H1 (cell line): ENCODE measurements around the gene FBLN2. TPM values are rescaled to one million over a fixed set of nuclear protein-coding genes. Genes with fewer than 3 reads are reported as not detected.

ENCODE experiments used
- CTCF ChIA-PET: fragments of 300-600 bp; sonication (Branson Sonifier 250); formaldehyde crosslinking; loops from one replicate; lab custom pipeline; 2021; ENCODE audit not compliant: partially characterized antibody; lab: Charles Lee
- POLR2A ChIA-PET: fragments of 300-600 bp; sonication (Branson Sonifier 250); formaldehyde crosslinking; loops from one replicate; lab custom pipeline; 2021; ENCODE audit warnings: inconsistent platforms; ENCODE audit not compliant: partially characterized antibody; lab: Charles Lee
- DNase-seq, 2 experiments: peaks; one replicate each; pipeline versions ENCODE4 v3.0.0 to v3.0.0-alpha.2; 2010 to 2022; ENCODE audit warnings: low spot score in 2 of 2, low read depth in 1 of 2, mixed read lengths in 1 of 2
- FAIRE-seq: peaks from 2 replicates; lab custom pipeline; 2011; peaks lifted over from hg19 to GRCh38; lab: Jason Lieb, UNC
- H2AFZ ChIP-seq: 2 replicates; pipeline ENCODE4 v1.8.1; 2012; ENCODE audit warnings: low read length, inconsistent platforms
- H2AK5ac ChIP-seq: 2 replicates; pipeline ENCODE4 v1.6.1; 2013; ENCODE audit warnings: low read depth, low read length
- H2BK120ac ChIP-seq: replicated peaks from 2 replicates; pipeline ENCODE3; 2013; ENCODE audit warnings: low read depth, low read length, inconsistent platforms
- H2BK12ac ChIP-seq: 2 replicates; pipeline ENCODE4 v1.6.1; 2013; ENCODE audit warnings: low read depth, low read length
- H2BK15ac ChIP-seq: 2 replicates; pipeline ENCODE4 v1.6.1; 2013; ENCODE audit warnings: low read length
- H2BK20ac ChIP-seq: 2 replicates; pipeline ENCODE4 v1.6.1; 2013; ENCODE audit warnings: low read length
- H2BK5ac ChIP-seq: 2 replicates; pipeline ENCODE4 v1.6.1; 2013; ENCODE audit warnings: low read depth, low read length
- H3K14ac ChIP-seq: 2 replicates; pipeline ENCODE4 v1.6.1; 2013; ENCODE audit warnings: inconsistent platforms; ENCODE audit not compliant: insufficient read length
- H3K18ac ChIP-seq: 2 replicates; pipeline ENCODE4 v1.6.1; 2013; ENCODE audit warnings: low read length; ENCODE audit errors: extremely low read depth
- H3K23ac ChIP-seq: 2 replicates; pipeline ENCODE4 v1.6.1; 2013; ENCODE audit warnings: inconsistent platforms; ENCODE audit not compliant: insufficient read length
- H3K23me2 ChIP-seq: 2 replicates; pipeline ENCODE4 v1.6.1; 2013; ENCODE audit warnings: low read depth, low read length
- H3K27ac ChIP-seq: 2 replicates; pipeline ENCODE4 v1.6.1; 2011; ENCODE audit warnings: low read depth, low read length, inconsistent platforms
- H3K27me3 ChIP-seq, 4 experiments: replicated peaks in 1 of 4; 1 replicate in 1 of 4; 2 replicates in 3 of 4; pipeline versions ENCODE4 v1.6.1 to v1.8.1; 2011 to 2013; ENCODE audit warnings: low read length in 3 of 4, mild to moderate bottlenecking in 3 of 4, inconsistent platforms in 2 of 4, mixed read lengths in 2 of 4, moderate library complexity in 1 of 4; ENCODE audit not compliant: control insufficient read depth in 3 of 4, insufficient read depth in 3 of 4; ENCODE audit errors: extremely low read depth in 1 of 4
- H3K36me3 ChIP-seq, 4 experiments: 2 replicates each; pipeline versions ENCODE4 v1.6.1 to v1.8.1; 2011 to 2013; ENCODE audit warnings: mild to moderate bottlenecking in 4 of 4, low read length in 3 of 4, moderate library complexity in 2 of 4, control low read depth in 1 of 4, inconsistent platforms in 1 of 4; ENCODE audit not compliant: insufficient read depth in 4 of 4, control insufficient read depth in 2 of 4
- H3K4ac ChIP-seq: replicated peaks from 2 replicates; pipeline ENCODE3; 2013; ENCODE audit warnings: low read length, low read depth, mixed read lengths, inconsistent platforms; ENCODE audit not compliant: insufficient read length
- H3K4me1 ChIP-seq, 4 experiments: replicated peaks in 1 of 4; 1 replicate in 1 of 4; 2 replicates in 3 of 4; pipeline versions ENCODE4 v1.6.1 to v1.8.1; 2011 to 2013; ENCODE audit warnings: low read length in 3 of 4, inconsistent platforms in 2 of 4, mixed read lengths in 1 of 4; ENCODE audit not compliant: insufficient read depth in 4 of 4, control insufficient read depth in 3 of 4
- H3K4me2 ChIP-seq, 2 experiments: 2 replicates each; pipeline versions ENCODE4 v1.6.1 to v1.8.1; 2011 to 2013; ENCODE audit warnings: low read depth in 2 of 2, low read length in 2 of 2, control low read depth in 1 of 2, inconsistent platforms in 1 of 2, mild to moderate bottlenecking in 1 of 2; ENCODE audit not compliant: insufficient read depth in 1 of 2
- H3K4me3 ChIP-seq, 4 experiments: fragments of 200-600, 300-600 bp in 1 of 4; sonication (generic), shearing (Covaris generic), sonication (Bioruptor Twin) in 1 of 4; 2 replicates each; pipeline versions ENCODE4 v1.5.1 to v1.8.1; 2011 to 2016; ENCODE audit warnings: low read length in 4 of 4, low read depth in 3 of 4, control low read depth in 2 of 4, inconsistent platforms in 2 of 4, mild to moderate bottlenecking in 2 of 4, mixed read lengths in 1 of 4, moderate library complexity in 1 of 4; ENCODE audit not compliant: insufficient read depth in 2 of 4; ENCODE audit errors: extremely low read depth in 1 of 4
- H3K56ac ChIP-seq: replicated peaks from 2 replicates; pipeline ENCODE3; 2013; ENCODE audit warnings: low read depth, mild to moderate bottlenecking, mixed read lengths, low read length, inconsistent platforms; ENCODE audit not compliant: insufficient read length
- H3K79me1 ChIP-seq: 2 replicates; pipeline ENCODE4 v1.6.1; 2013; ENCODE audit warnings: low read depth, low read length, control low read depth
- H3K79me2 ChIP-seq, 2 experiments: 2 replicates each; pipeline versions ENCODE4 v1.6.1 to v1.8.1; 2012 to 2013; ENCODE audit warnings: low read length in 2 of 2, mild to moderate bottlenecking in 2 of 2, inconsistent platforms in 1 of 2; ENCODE audit not compliant: insufficient read depth in 2 of 2, control insufficient read depth in 1 of 2
- H3K9ac ChIP-seq, 4 experiments: replicated peaks in 1 of 4; 1 replicate in 1 of 4; 2 replicates in 3 of 4; pipeline versions ENCODE4 v1.6.1 to v1.8.1; 2011 to 2013; ENCODE audit warnings: low read depth in 3 of 4, low read length in 3 of 4, control low read depth in 2 of 4, mild to moderate bottlenecking in 2 of 4, moderate library complexity in 2 of 4, inconsistent platforms in 1 of 4; ENCODE audit errors: extremely low read depth in 1 of 4
- H3K9me3 ChIP-seq, 2 experiments: 2 replicates each; pipeline versions ENCODE4 v1.6.1 to v1.8.1; 2012 to 2013; ENCODE audit warnings: mild to moderate bottlenecking in 2 of 2, moderate library complexity in 2 of 2, control low read depth in 1 of 2, inconsistent platforms in 1 of 2, low read depth in 1 of 2, low read length in 1 of 2, mixed read lengths in 1 of 2; ENCODE audit not compliant: insufficient read depth in 2 of 2
- H4K20me1 ChIP-seq, 2 experiments: replicated peaks in 1 of 2; 2 replicates each; pipeline versions ENCODE3 to v1.8.1; 2011 to 2013; ENCODE audit warnings: inconsistent platforms in 2 of 2, low read length in 2 of 2, mild to moderate bottlenecking in 1 of 2; ENCODE audit not compliant: insufficient read depth in 2 of 2, control insufficient read depth in 1 of 2
- H4K5ac ChIP-seq: 2 replicates; pipeline ENCODE4 v1.6.1; 2013; ENCODE audit warnings: low read length, low read depth, mixed read lengths, inconsistent platforms; ENCODE audit not compliant: insufficient read length
- H4K8ac ChIP-seq: 2 replicates; pipeline ENCODE4 v1.8.0; 2013; ENCODE audit warnings: mild to moderate bottlenecking, moderate library complexity, low read length, inconsistent platforms; ENCODE audit not compliant: insufficient read depth; ENCODE audit errors: extremely low read depth
- H4K91ac ChIP-seq: replicated peaks from 2 replicates; pipeline ENCODE3; 2013; ENCODE audit warnings: low read length, mixed read lengths, inconsistent platforms; ENCODE audit not compliant: insufficient read length
- CHD2 ChIP-seq: IDR thresholded peaks from 2 replicates; pipeline ENCODE4 v1.6.1; 2012; ENCODE audit warnings: low read length, improper control_type of control experiment
- NANOG ChIP-seq: IDR thresholded peaks from 2 replicates; pipeline ENCODE4 v1.6.1; 2011; ENCODE audit warnings: low read length, low read depth, mild to moderate bottlenecking, inconsistent platforms; ENCODE audit not compliant: insufficient read depth, poor library complexity, severe bottlenecking
- POLR2AphosphoS5 ChIP-seq: IDR thresholded peaks from 2 replicates; pipeline ENCODE4 v1.6.1; 2011; ENCODE audit warnings: low read depth, low read length
- SIRT6 ChIP-seq: IDR thresholded peaks from one replicate; pipeline ENCODE4 v1.7.1; 2012; ENCODE audit warnings: low read length, inconsistent platforms
- SP1 ChIP-seq: IDR thresholded peaks from 2 replicates; pipeline ENCODE4 v1.6.1; 2011; ENCODE audit warnings: low read depth, low read length
- TBP ChIP-seq: IDR thresholded peaks from 2 replicates; pipeline ENCODE4 v1.6.1; 2011; ENCODE audit warnings: low read depth, low read length, improper control_type of control experiment
- YY1 ChIP-seq: IDR thresholded peaks from 2 replicates; pipeline ENCODE4 v1.6.1; 2011; ENCODE audit warnings: low read depth, mild to moderate bottlenecking, low read length
- WGBS, 2 experiments: shearing (Covaris generic) in 1 of 2; methylation state at CpG; one replicate each; pipeline versions ENCODE4 v1.1.6 to v1.1.7; 2013 to 2015; ENCODE audit warnings: low lambda C conversion rate in 2 of 2, mixed read lengths in 2 of 2, inconsistent platforms in 1 of 2, low coverage in 1 of 2, missing lambda C conversion rate in 1 of 2; ENCODE audit not compliant: insufficient replicate concordance in 2 of 2, insufficient coverage in 1 of 2, insufficient read length in 1 of 2; ENCODE audit errors: extremely low coverage in 1 of 2, missing lambda C conversion rate in 1 of 2; 5-methylcytosine and 5-hydroxymethylcytosine counted together
- polyA plus RNA-seq, 7 experiments: library from polyadenylated mRNA; depleted of rRNA in 3 of 7; stranded (reverse) in 5 of 7; unstranded in 2 of 7; fragments of >200 nt in 5 of 7; fragments of 200-250 nt in 2 of 7; gene quantifications; 1 replicate in 5 of 7; 2 replicates in 1 of 7; 4 replicates in 1 of 7; pipeline versions ENCODE4 v1.2.1 to v1.2.3, GENCODE V29; 2011 to 2013; ENCODE audit warnings: missing spikeins in 2 of 7, mixed read lengths in 2 of 7
- total RNA-seq: library from RNA; stranded (reverse); fragmentation: NEBNext Ultra II Directional; extraction: Animal tissue kit (Norgen Biotek cat#: 25700); gene quantifications from 2 replicates; pipeline ENCODE4 v1.2.1, GENCODE V29; 2021
- TF ChIP-seq, protein P1 (sequence below): IDR thresholded peaks from 2 replicates; pipeline ENCODE4 v1.6.1; 2012; ENCODE audit warnings: inconsistent platforms
- TF ChIP-seq, protein P2 (sequence below), 3 experiments: IDR thresholded peaks; 1 replicate in 2 of 3; 2 replicates in 1 of 3; pipeline versions ENCODE4 v1.5.1 to v1.6.1; 2011; ENCODE audit warnings: low read length in 3 of 3, mild to moderate bottlenecking in 3 of 3, inconsistent platforms in 2 of 3, low read depth in 1 of 3, moderate library complexity in 1 of 3; ENCODE audit not compliant: insufficient read depth in 1 of 3; ENCODE audit errors: control extremely low read depth in 1 of 3

Gene FBLN2
- total and polyA plus RNA-seq, 2 of the 8 experiments (the other 6 are each of a cell fraction or from before 2014, with no cell fraction given) = 17.4 to 24.2 TPM

DNA sequence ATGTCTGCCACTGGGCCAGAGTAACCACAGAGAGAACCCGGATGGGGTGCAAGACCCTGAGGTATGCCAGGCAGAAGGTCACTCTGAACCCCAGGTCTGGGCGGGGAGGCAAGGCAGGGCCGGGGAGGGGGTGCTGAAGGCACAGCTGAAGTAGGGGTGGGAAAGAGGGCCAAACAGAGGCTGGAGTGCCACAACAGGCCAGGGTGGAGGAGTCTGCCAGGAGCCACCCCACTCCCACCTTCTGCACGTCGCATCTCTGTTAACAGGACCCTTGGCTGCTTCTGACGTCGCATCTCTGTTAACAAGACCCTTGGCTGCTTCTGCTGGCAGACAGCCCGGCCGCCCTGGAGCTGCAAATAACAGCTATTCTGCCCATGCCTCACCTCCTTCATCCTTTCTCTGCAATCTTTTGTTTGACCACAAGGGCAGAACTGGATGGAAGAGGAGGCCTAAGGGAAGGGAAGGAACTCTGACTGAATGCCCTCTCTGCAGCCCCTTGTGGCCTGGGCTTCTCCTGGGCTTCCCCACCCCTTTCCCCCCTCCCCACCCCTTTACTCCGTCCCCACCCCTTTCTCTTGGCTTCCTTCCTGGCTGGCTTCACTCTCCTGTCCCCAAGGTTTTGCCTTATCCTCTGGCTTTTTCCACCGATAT lies 20.6 kb upstream of the FBLN2 start:
- ChIA-PET POLR2A (interaction anchor here (0.9 to 1.1 kb wide), 2 partner anchors 8 to 11 kb away, joined by 3 read pairs; no protein-coding TSS in a partner anchor), CTCF (interaction anchor here (0.6 to 51.2 kb wide), 27 partner anchors 11 to 364 kb away, joined by 3 to 856 read pairs (median 4); no protein-coding TSS in a partner anchor)
- no peak overlapping the region for H3K4me3 ChIP-seq
- H3K56ac ChIP-seq = no peak overlapping the region
- no peak overlapping the region for H4K91ac ChIP-seq
- peak overlapping the region; percentile 75; the same call in 1 of the 2 replicates for H2BK12ac ChIP-seq
- peak overlapping the region; percentile 90 for H2AFZ ChIP-seq
- no peak overlapping the region for H3K14ac ChIP-seq
- no peaks in the 10 kb centered on the region for H3K79me1 ChIP-seq
- peak; percentile 85 for FAIRE-seq
- H3K27me3 ChIP-seq = no peaks in the 10 kb centered on the region
- peaks cover 5% of the 10 kb centered on the region; the same call in 1 of the 2 replicates for H3K23me2 ChIP-seq
- no peak overlapping the region for H3K23ac ChIP-seq
- no peaks in the 10 kb centered on the region for H3K9me3 ChIP-seq
- H3K36me3 ChIP-seq = no peaks in the 10 kb centered on the region
- no peak overlapping the region for H3K27ac ChIP-seq
- WGBS, 2 experiments = 64% methylated on average over 10 of the region's 11 CpGs; no CpG with 5 or more reads in 1 of the 2 experiments
- H2BK15ac ChIP-seq = peak overlapping the region; percentile 40; the same call in 1 of the 2 replicates
- DNase-seq = peak in 1 of 2 experiments; percentile 46
- no peak overlapping the region for H3K4ac ChIP-seq
- H3K4me1 ChIP-seq = peaks cover 0 to 20% (median 12%) of the 10 kb centered on the region in 4 experiments; a peak in 6 of 7 replicates
- no peaks in the 10 kb centered on the region for H4K20me1 ChIP-seq
- no peak overlapping the region; the same call in 1 of the 2 replicates for H4K8ac ChIP-seq
- H4K5ac ChIP-seq = no peak overlapping the region
- H2AK5ac ChIP-seq = no peak overlapping the region
- peak overlapping the region in 1 of 2 experiments; percentile 5; a peak in 1 of 4 replicates for H3K4me2 ChIP-seq
- no peaks in the 10 kb centered on the region for H3K79me2 ChIP-seq
- H2BK20ac ChIP-seq = peak overlapping the region; percentile 87; the same call in 1 of the 2 replicates
- H3K9ac ChIP-seq = no peak overlapping the region
- no peak overlapping the region; the same call in 1 of the 2 replicates for H2BK5ac ChIP-seq
- peak overlapping the region; percentile 56; the same call in 1 of the 2 replicates for H3K18ac ChIP-seq
- no peak overlapping the region for H2BK120ac ChIP-seq
- TF ChIP-seq, protein P1, sequence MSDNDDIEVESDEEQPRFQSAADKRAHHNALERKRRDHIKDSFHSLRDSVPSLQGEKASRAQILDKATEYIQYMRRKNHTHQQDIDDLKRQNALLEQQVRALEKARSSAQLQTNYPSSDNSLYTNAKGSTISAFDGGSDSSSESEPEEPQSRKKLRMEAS = 0 out of 2 replicates have a peak, but pooled peaks have one; percentile 37
- no peak for TF ChIP-seq SIRT6
- no peak for TF ChIP-seq CHD2
- TF ChIP-seq, protein P2, sequence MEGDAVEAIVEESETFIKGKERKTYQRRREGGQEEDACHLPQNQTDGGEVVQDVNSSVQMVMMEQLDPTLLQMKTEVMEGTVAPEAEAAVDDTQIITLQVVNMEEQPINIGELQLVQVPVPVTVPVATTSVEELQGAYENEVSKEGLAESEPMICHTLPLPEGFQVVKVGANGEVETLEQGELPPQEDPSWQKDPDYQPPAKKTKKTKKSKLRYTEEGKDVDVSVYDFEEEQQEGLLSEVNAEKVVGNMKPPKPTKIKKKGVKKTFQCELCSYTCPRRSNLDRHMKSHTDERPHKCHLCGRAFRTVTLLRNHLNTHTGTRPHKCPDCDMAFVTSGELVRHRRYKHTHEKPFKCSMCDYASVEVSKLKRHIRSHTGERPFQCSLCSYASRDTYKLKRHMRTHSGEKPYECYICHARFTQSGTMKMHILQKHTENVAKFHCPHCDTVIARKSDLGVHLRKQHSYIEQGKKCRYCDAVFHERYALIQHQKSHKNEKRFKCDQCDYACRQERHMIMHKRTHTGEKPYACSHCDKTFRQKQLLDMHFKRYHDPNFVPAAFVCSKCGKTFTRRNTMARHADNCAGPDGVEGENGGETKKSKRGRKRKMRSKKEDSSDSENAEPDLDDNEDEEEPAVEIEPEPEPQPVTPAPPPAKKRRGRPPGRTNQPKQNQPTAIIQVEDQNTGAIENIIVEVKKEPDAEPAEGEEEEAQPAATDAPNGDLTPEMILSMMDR (IDR thresholded peaks at IDR 0.05; ENCODE audit: control extremely low read depth in 1 of 3, insufficient read depth in 1 of 3, low read depth in 1 of 3, low read length in 3 of 3) = peak; percentile 28 to 86 (median 78)
- TF ChIP-seq SP1 = no peak
- TF ChIP-seq TBP = peak; percentile 61; the same call in 1 of the 2 replicates
- TF ChIP-seq YY1 = no peak
- no peak for TF ChIP-seq NANOG
- TF ChIP-seq POLR2AphosphoS5 = no peak
